ENCODE measurements around the gene LDLRAD3. TPM values are rescaled to one million over a fixed set of nuclear protein-coding genes. Genes with fewer than 3 reads are reported as not detected.

The LDLRAD3 gene
- polyA plus RNA-seq, 2 donors = 4.8 to 5.1 TPM

GRCh38 chr11:36132940-36133339 lies 189.1 kb downstream of the LDLRAD3 start:
- 91 to 93% methylated on average over 1 of the region's 1 CpG for WGBS, 2 donors
- no peaks in the 10 kb centered on the region for H3K9me3 ChIP-seq (ENCODE audit: control insufficient read depth in 2 of 2, insufficient read depth in 1 of 2, low read depth in 1 of 2, low read length in 1 of 2)
- no peak overlapping the region for H3K4me3 ChIP-seq (ENCODE audit: low read depth in 1 of 2, low read length in 2 of 2)
- no peaks in the 10 kb centered on the region for H3K36me3 ChIP-seq (ENCODE audit: control insufficient read depth in 2 of 2, insufficient read depth in 2 of 2, low read length in 1 of 2)
- H3K27me3 ChIP-seq (ENCODE audit: control insufficient read depth in 1 of 2, insufficient read depth in 2 of 2, low read length in 2 of 2) = no peaks in the 10 kb centered on the region
- H3K27ac ChIP-seq (ENCODE audit: low read depth in 2 of 2, low read length in 1 of 2) = no peak overlapping the region
- no peaks in the 10 kb centered on the region for H3K4me1 ChIP-seq (ENCODE audit: control insufficient read depth in 2 of 2, insufficient read depth in 2 of 2, low read length in 1 of 2)

- H3K4me3 ChIP-seq (ENCODE audit: low read depth in 1 of 2, low read length in 2 of 2) = no peak overlapping the region
- H3K27ac ChIP-seq (ENCODE audit: low read depth in 2 of 2, low read length in 1 of 2) = no peak overlapping the region
- no peaks in the 10 kb centered on the region for H3K27me3 ChIP-seq (ENCODE audit: control insufficient read depth in 1 of 2, insufficient read depth in 2 of 2, low read length in 2 of 2)
- WGBS, 2 donors = 24 to 38% methylated on average over 2 of the region's 2 CpGs
- H3K4me1 ChIP-seq (ENCODE audit: control insufficient read depth in 2 of 2, insufficient read depth in 2 of 2, low read length in 1 of 2) = no peaks in the 10 kb centered on the region
- no peaks in the 10 kb centered on the region for H3K9me3 ChIP-seq (ENCODE audit: control insufficient read depth in 2 of 2, insufficient read depth in 1 of 2, low read depth in 1 of 2, low read length in 1 of 2)
- H3K36me3 ChIP-seq (ENCODE audit: control insufficient read depth in 2 of 2, insufficient read depth in 2 of 2, low read length in 1 of 2) = no peaks in the 10 kb centered on the region
Observed at GRCh38 chr11:36135076-36135475, 191.2 kb downstream of the LDLRAD3 start.

- Histone ChIP-seq H3K4me3 (ENCODE audit: low read depth in 1 of 2, low read length in 2 of 2) (no peak overlapping the region), H3K27me3 (ENCODE audit: control insufficient read depth in 1 of 2, insufficient read depth in 2 of 2, low read length in 2 of 2) (no peaks in the 10 kb centered on the region), H3K36me3 (ENCODE audit: control insufficient read depth in 2 of 2, insufficient read depth in 2 of 2, low read length in 1 of 2) (no peaks in the 10 kb centered on the region), H3K27ac (ENCODE audit: low read depth in 2 of 2, low read length in 1 of 2) (no peak overlapping the region), H3K4me1 (ENCODE audit: control insufficient read depth in 2 of 2, insufficient read depth in 2 of 2, low read length in 1 of 2) (peaks cover 0 to 2% of the 10 kb centered on the region in 2 donors), H3K9me3 (ENCODE audit: control insufficient read depth in 2 of 2, insufficient read depth in 1 of 2, low read depth in 1 of 2, low read length in 1 of 2) (no peaks in the 10 kb centered on the region)
- WGBS, 2 donors = 83% methylated on average over 3 of the region's 3 CpGs
Observed at GRCh38 chr11:36139767-36140166, 195.9 kb downstream of the LDLRAD3 start.

GRCh38 chr11:36141196-36141953 lies 197.5 kb downstream of the LDLRAD3 start:
- 78% methylated on average over 12 of the region's 12 CpGs for WGBS, 2 donors
- no peak overlapping the region for H3K4me3 ChIP-seq (ENCODE audit: low read depth in 1 of 2, low read length in 2 of 2)
- no peak overlapping the region for H3K27ac ChIP-seq (ENCODE audit: low read depth in 2 of 2, low read length in 1 of 2)
- no peaks in the 10 kb centered on the region for H3K36me3 ChIP-seq (ENCODE audit: control insufficient read depth in 2 of 2, insufficient read depth in 2 of 2, low read length in 1 of 2)
- peaks cover 0 to 2% of the 10 kb centered on the region in 2 donors for H3K4me1 ChIP-seq (ENCODE audit: control insufficient read depth in 2 of 2, insufficient read depth in 2 of 2, low read length in 1 of 2)
- H3K27me3 ChIP-seq (ENCODE audit: control insufficient read depth in 1 of 2, insufficient read depth in 2 of 2, low read length in 2 of 2) = no peaks in the 10 kb centered on the region
- H3K9me3 ChIP-seq (ENCODE audit: control insufficient read depth in 2 of 2, insufficient read depth in 1 of 2, low read depth in 1 of 2, low read length in 1 of 2) = no peaks in the 10 kb centered on the region

- no peak overlapping the region for H3K4me3 ChIP-seq (ENCODE audit: low read depth in 1 of 2, low read length in 2 of 2)
- no peaks in the 10 kb centered on the region for H3K27me3 ChIP-seq (ENCODE audit: control insufficient read depth in 1 of 2, insufficient read depth in 2 of 2, low read length in 2 of 2)
- H3K9me3 ChIP-seq (ENCODE audit: control insufficient read depth in 2 of 2, insufficient read depth in 1 of 2, low read depth in 1 of 2, low read length in 1 of 2) = no peaks in the 10 kb centered on the region
- WGBS, 2 donors = 87 to 89% methylated on average over 2 of the region's 2 CpGs
- no peaks in the 10 kb centered on the region for H3K36me3 ChIP-seq (ENCODE audit: control insufficient read depth in 2 of 2, insufficient read depth in 2 of 2, low read length in 1 of 2)
- peaks cover 0 to 2% of the 10 kb centered on the region in 2 donors for H3K4me1 ChIP-seq (ENCODE audit: control insufficient read depth in 2 of 2, insufficient read depth in 2 of 2, low read length in 1 of 2)
- no peak overlapping the region for H3K27ac ChIP-seq (ENCODE audit: low read depth in 2 of 2, low read length in 1 of 2)
Observed at GRCh38 chr11:36141956-36142355, 198.1 kb downstream of the LDLRAD3 start.

GRCh38 chr11:36142439-36142838 lies 198.6 kb downstream of the LDLRAD3 start:
- H3K4me3 ChIP-seq (ENCODE audit: low read depth in 1 of 2, low read length in 2 of 2) = no peak overlapping the region
- H3K27me3 ChIP-seq (ENCODE audit: control insufficient read depth in 1 of 2, insufficient read depth in 2 of 2, low read length in 2 of 2) = no peaks in the 10 kb centered on the region
- H3K4me1 ChIP-seq (ENCODE audit: control insufficient read depth in 2 of 2, insufficient read depth in 2 of 2, low read length in 1 of 2) = peaks cover 0 to 2% of the 10 kb centered on the region in 2 donors
- no peaks in the 10 kb centered on the region for H3K9me3 ChIP-seq (ENCODE audit: control insufficient read depth in 2 of 2, insufficient read depth in 1 of 2, low read depth in 1 of 2, low read length in 1 of 2)
- H3K27ac ChIP-seq (ENCODE audit: low read depth in 2 of 2, low read length in 1 of 2) = no peak overlapping the region
- H3K36me3 ChIP-seq (ENCODE audit: control insufficient read depth in 2 of 2, insufficient read depth in 2 of 2, low read length in 1 of 2) = no peaks in the 10 kb centered on the region
- WGBS, 2 donors = 64% methylated on average over 8 of the region's 8 CpGs

- no peaks in the 10 kb centered on the region for H3K27me3 ChIP-seq (ENCODE audit: control insufficient read depth in 1 of 2, insufficient read depth in 2 of 2, low read length in 2 of 2)
- no peak overlapping the region for H3K27ac ChIP-seq (ENCODE audit: low read depth in 2 of 2, low read length in 1 of 2)
- peaks cover 0 to 2% of the 10 kb centered on the region in 2 donors for H3K4me1 ChIP-seq (ENCODE audit: control insufficient read depth in 2 of 2, insufficient read depth in 2 of 2, low read length in 1 of 2)
- H3K36me3 ChIP-seq (ENCODE audit: control insufficient read depth in 2 of 2, insufficient read depth in 2 of 2, low read length in 1 of 2) = no peaks in the 10 kb centered on the region
- no peaks in the 10 kb centered on the region for H3K9me3 ChIP-seq (ENCODE audit: control insufficient read depth in 2 of 2, insufficient read depth in 1 of 2, low read depth in 1 of 2, low read length in 1 of 2)
- 96 to 99% methylated on average over 6 of the region's 6 CpGs for WGBS, 2 donors
- H3K4me3 ChIP-seq (ENCODE audit: low read depth in 1 of 2, low read length in 2 of 2) = no peak overlapping the region
Observed at GRCh38 chr11:36142879-36143278, 199.0 kb downstream of the LDLRAD3 start.

- H3K4me1 ChIP-seq (ENCODE audit: control insufficient read depth in 2 of 2, insufficient read depth in 2 of 2, low read length in 1 of 2) = peaks cover 6 to 7% of the 10 kb centered on the region in 2 donors
- no peaks in the 10 kb centered on the region for H3K36me3 ChIP-seq (ENCODE audit: control insufficient read depth in 2 of 2, insufficient read depth in 2 of 2, low read length in 1 of 2)
- no peak overlapping the region for H3K4me3 ChIP-seq (ENCODE audit: low read depth in 1 of 2, low read length in 2 of 2)
- H3K27me3 ChIP-seq (ENCODE audit: control insufficient read depth in 1 of 2, insufficient read depth in 2 of 2, low read length in 2 of 2) = no peaks in the 10 kb centered on the region
- 56 to 64% methylated on average over 5 of the region's 5 CpGs for WGBS, 2 donors
- H3K9me3 ChIP-seq (ENCODE audit: control insufficient read depth in 2 of 2, insufficient read depth in 1 of 2, low read depth in 1 of 2, low read length in 1 of 2) = no peaks in the 10 kb centered on the region
- H3K27ac ChIP-seq (ENCODE audit: low read depth in 2 of 2, low read length in 1 of 2) = no peak overlapping the region
Observed at GRCh38 chr11:36146437-36146836, 202.6 kb downstream of the LDLRAD3 start.

GRCh38 chr11:36147491-36147890 lies 203.6 kb downstream of the LDLRAD3 start:
- Histone ChIP-seq H3K36me3 (ENCODE audit: control insufficient read depth in 2 of 2, insufficient read depth in 2 of 2, low read length in 1 of 2) (no peaks in the 10 kb centered on the region), H3K27me3 (ENCODE audit: control insufficient read depth in 1 of 2, insufficient read depth in 2 of 2, low read length in 2 of 2) (no peaks in the 10 kb centered on the region), H3K4me1 (ENCODE audit: control insufficient read depth in 2 of 2, insufficient read depth in 2 of 2, low read length in 1 of 2) (peaks cover 4 to 7% of the 10 kb centered on the region in 2 donors), H3K9me3 (ENCODE audit: control insufficient read depth in 2 of 2, insufficient read depth in 1 of 2, low read depth in 1 of 2, low read length in 1 of 2) (no peaks in the 10 kb centered on the region), H3K4me3 (ENCODE audit: low read depth in 1 of 2, low read length in 2 of 2) (no peak overlapping the region), H3K27ac (ENCODE audit: low read depth in 2 of 2, low read length in 1 of 2) (no peak overlapping the region)
- WGBS, 2 donors = 41 to 45% methylated on average over 1 of the region's 1 CpG

GRCh38 chr11:36148701-36149100 lies 204.8 kb downstream of the LDLRAD3 start:
- 95 to 96% methylated on average over 3 of the region's 3 CpGs for WGBS, 2 donors
- Histone ChIP-seq H3K4me3 (ENCODE audit: low read depth in 1 of 2, low read length in 2 of 2) (no peak overlapping the region), H3K27me3 (ENCODE audit: control insufficient read depth in 1 of 2, insufficient read depth in 2 of 2, low read length in 2 of 2) (no peaks in the 10 kb centered on the region), H3K9me3 (ENCODE audit: control insufficient read depth in 2 of 2, insufficient read depth in 1 of 2, low read depth in 1 of 2, low read length in 1 of 2) (no peaks in the 10 kb centered on the region), H3K4me1 (ENCODE audit: control insufficient read depth in 2 of 2, insufficient read depth in 2 of 2, low read length in 1 of 2) (peaks cover 3 to 7% of the 10 kb centered on the region in 2 donors), H3K36me3 (ENCODE audit: control insufficient read depth in 2 of 2, insufficient read depth in 2 of 2, low read length in 1 of 2) (no peaks in the 10 kb centered on the region), H3K27ac (ENCODE audit: low read depth in 2 of 2, low read length in 1 of 2) (no peak overlapping the region)
